GM12891 (cell line): Measurements from ENCODE around the gene ELOVL3.

ENCODE experiments used
- POLR2A ChIP-seq: IDR thresholded peaks from 2 replicates; pipeline ENCODE4 v1.6.1; 2011; ENCODE audit warnings: low read depth, low read length, control low read depth
- TAF1 ChIP-seq: IDR thresholded peaks from 2 replicates; pipeline ENCODE4 v1.6.1; 2011; ENCODE audit warnings: low read depth, low read length, control low read depth

DNA sequence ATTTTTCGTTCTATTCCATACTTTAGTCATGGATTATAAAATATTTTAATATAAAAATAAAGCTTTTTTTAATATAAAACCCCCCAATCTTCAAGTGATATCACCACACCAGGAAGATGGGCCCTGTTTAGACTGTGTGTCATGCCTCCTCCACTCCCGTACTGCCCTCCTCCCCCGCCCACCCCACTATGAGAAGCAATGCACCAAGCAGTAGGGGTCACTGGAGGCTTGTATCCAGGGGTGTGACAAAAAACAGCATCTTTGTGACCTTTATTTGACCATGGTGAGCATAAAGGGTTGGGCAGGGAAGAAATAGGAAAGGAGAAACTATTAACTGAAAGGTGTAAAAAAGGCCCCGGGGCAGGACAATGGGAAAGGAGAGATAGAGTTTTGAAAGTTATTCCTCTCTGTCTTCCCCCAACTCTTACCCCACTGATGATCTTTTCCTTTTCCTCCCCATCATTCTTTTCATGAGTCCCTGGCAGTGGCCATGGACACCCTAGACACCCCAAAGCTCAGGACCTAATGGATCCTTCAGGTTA is 11.7 kb downstream of the ELOVL3 start:
- TF ChIP-seq POLR2A (no peak), TAF1 (no peak)
